HepG2 (cell line): ENCODE data around the gene HBS1L. TPM values are rescaled to one million over a fixed set of nuclear protein-coding genes. Genes with fewer than 3 reads are reported as not detected.
A peak's percentile ranks its signal among the peaks of the same experiment; 100 is the strongest.

Experiments
- ATAC-seq: fragments of 200-7000 bp; cut with Tn5 transposase; 3 replicates; pipeline ENCODE4 v1.9.1; 2020; ENCODE audit warnings: mild to moderate bottlenecking, moderate library complexity
- BruUV-seq: library from RNA; stranded (reverse); fragments of 400-500 nt; replicated peaks from 2 replicates; lab custom pipeline; 2021; lab: Mats Ljungman, UMichigan
- CTCF ChIA-PET: fragments of 300-600 bp; formaldehyde crosslinking; extraction: SDS; loops from one replicate; lab custom pipeline; 2021; ENCODE audit warnings: low total read pairs, inconsistent platforms, low intra/inter-chr PET ratio; lab: Yijun Ruan, JAX
- POLR2A ChIA-PET: fragments of 350-600 bp; sonication (Branson Sonifier 250); formaldehyde crosslinking; loops from one replicate; lab custom pipeline; 2020; ENCODE audit warnings: antibody characterized with exemption, inconsistent platforms; lab: Yijun Ruan, JAX
- DNase-seq: peaks from one replicate; pipeline ENCODE4 v3.0.0-alpha.2; 2015; ENCODE audit warnings: low spot score
- FAIRE-seq: peaks from 3 replicates; lab custom pipeline; 2011; peaks lifted over from hg19 to GRCh38; lab: Jason Lieb, UNC
- H2AFZ ChIP-seq: one replicate; pipeline ENCODE4 v1.6.1; 2011; ENCODE audit warnings: low read length, inconsistent platforms
- H3K27ac ChIP-seq: fragments of 300-600 bp; 3 replicates; pipeline ENCODE4 v1.8.0; 2011; ENCODE audit warnings: mixed run types, mild to moderate bottlenecking, mixed read lengths, low read length, inconsistent platforms; ENCODE audit not compliant: insufficient read depth; ENCODE audit errors: extremely low read length
- H3K27me3 ChIP-seq, 2 experiments: fragments of 200-600 bp in 1 of 2; 2 replicates in 1 of 2; 3 replicates in 1 of 2; pipeline versions ENCODE4 v1.6.0 to v1.8.0; 2011; ENCODE audit warnings: low read length in 2 of 2, mild to moderate bottlenecking in 2 of 2, moderate library complexity in 2 of 2, inconsistent platforms in 1 of 2; ENCODE audit not compliant: insufficient read depth in 2 of 2, control insufficient read depth in 1 of 2
- H3K36me3 ChIP-seq, 2 experiments: fragments of 200-600 bp in 1 of 2; replicated peaks in 1 of 2; 2 replicates in 1 of 2; 3 replicates in 1 of 2; pipeline versions ENCODE4 v1.5.1 to v1.8.0; 2011; ENCODE audit warnings: low read length in 2 of 2, inconsistent platforms in 1 of 2; ENCODE audit not compliant: insufficient read depth in 2 of 2, control insufficient read depth in 1 of 2
- H3K4me1 ChIP-seq: 2 replicates; pipeline ENCODE4 v1.5.1; 2012; ENCODE audit warnings: low read length, inconsistent platforms; ENCODE audit not compliant: insufficient read depth
- H3K4me2 ChIP-seq: 2 replicates; pipeline ENCODE4 v1.6.0; 2011; ENCODE audit warnings: low read depth, low read length, inconsistent platforms
- H3K4me3 ChIP-seq, 3 experiments: fragments of 200-600 bp in 1 of 3; sonication (generic), shearing (Covaris generic) in 1 of 3; replicated peaks in 1 of 3; 2 replicates each; pipeline ENCODE4 v1.5.1; 2011 to 2016; ENCODE audit warnings: low read length in 3 of 3, inconsistent platforms in 2 of 3, low read depth in 2 of 3, mild to moderate bottlenecking in 2 of 3, control low read depth in 1 of 3, mixed read lengths in 1 of 3; ENCODE audit not compliant: insufficient read depth in 1 of 3
- H3K79me2 ChIP-seq: one replicate; pipeline ENCODE4 v1.6.1; 2011; ENCODE audit warnings: low read length, inconsistent platforms; ENCODE audit not compliant: insufficient read depth
- H3K9ac ChIP-seq: 2 replicates; pipeline ENCODE4 v1.6.0; 2011; ENCODE audit warnings: mild to moderate bottlenecking, low read depth, low read length, inconsistent platforms; ENCODE audit not compliant: insufficient read depth
- H3K9me3 ChIP-seq: 2 replicates; pipeline ENCODE4 v1.5.1; 2012; ENCODE audit warnings: mild to moderate bottlenecking, low read length
- H4K20me1 ChIP-seq: 2 replicates; pipeline ENCODE4 v1.6.0; 2011; ENCODE audit warnings: inconsistent platforms, mild to moderate bottlenecking, low read length, moderate library complexity; ENCODE audit not compliant: insufficient read depth
- ESRRA ChIP-seq: sonication (generic); formaldehyde crosslinking; IDR thresholded peaks from 2 replicates; pipeline ENCODE4 v1.5.1; 2020; ENCODE audit warnings: mild to moderate bottlenecking, low read depth, missing genetic modification reagents
- GATAD2A ChIP-seq: IDR thresholded peaks from 2 replicates; pipeline ENCODE4 v1.6.1; 2016
- MED8 ChIP-seq: sonication (generic); formaldehyde crosslinking; IDR thresholded peaks from 2 replicates; pipeline ENCODE4 v1.8.1; 2023; ENCODE audit warnings: mild to moderate bottlenecking, missing genetic modification reagents; ENCODE audit not compliant: insufficient replicate concordance
- SOX6 ChIP-seq, 2 experiments: fragments of 450-650 bp in 1 of 2; sonication (generic) in 1 of 2; formaldehyde crosslinking in 1 of 2; IDR thresholded peaks; 2 replicates each; pipeline versions ENCODE4 v1.4.0 to v1.6.1; 2017 to 2020; ENCODE audit warnings: antibody characterized with exemption in 1 of 2, mild to moderate bottlenecking in 1 of 2, missing genetic modification reagents in 1 of 2
- THAP11 ChIP-seq: IDR thresholded peaks from 2 replicates; pipeline ENCODE4 v1.6.1; 2016; ENCODE audit warnings: missing biosample characterization, missing genetic modification reagents
- TSC22D2 ChIP-seq: sonication (generic); formaldehyde crosslinking; IDR thresholded peaks from 2 replicates; pipeline ENCODE4 v1.5.1; 2020; ENCODE audit warnings: missing genetic modification reagents, mild to moderate bottlenecking, borderline replicate concordance
- XBP1 ChIP-seq: sonication (generic); formaldehyde crosslinking; IDR thresholded peaks from 2 replicates; pipeline ENCODE4 v1.5.0; 2020; ENCODE audit warnings: missing genetic modification reagents
- ZMYM4 ChIP-seq: sonication (generic); formaldehyde crosslinking; IDR thresholded peaks from 2 replicates; pipeline ENCODE4 v1.8.1; 2023; ENCODE audit warnings: mild to moderate bottlenecking, missing genetic modification reagents
- WGBS: methylation state at CpG from one replicate; pipeline ENCODE4 v1.1.6; 2017; ENCODE audit warnings: low lambda C conversion rate; 5-methylcytosine and 5-hydroxymethylcytosine counted together
- in situ Hi-C: cut with HindIII; loops from 2 replicates; pipeline ENCODE4 v1.10.0; 2017; ENCODE audit warnings: low pct_unique_long_range_greater_than_20kb; ENCODE audit not compliant: extremely low pct_ligation_motif_present
- intact Hi-C: fragments of 100-400 bp; cut with micrococcal nuclease; formaldehyde crosslinking; loops from one replicate; pipeline ENCODE4 v1.10.0; 2022; ENCODE audit not compliant: unreplicated experiment
- polyA plus RNA-seq, 8 experiments: library from polyadenylated mRNA; depleted of rRNA in 3 of 8; stranded (reverse) in 7 of 8; unstranded in 1 of 8; fragments of >200 nt; fragmentation: Illumina TruSeq in 4 of 8; extraction: Trizol in 4 of 8; gene quantifications; 2 replicates each; pipeline versions ENCODE4 v1.2.1 to v1.2.3, GENCODE V29; 2011 to 2016; ENCODE audit warnings: low read depth in 4 of 8, missing spikeins in 1 of 8, mixed read lengths in 1 of 8; ENCODE audit not compliant: insufficient read depth in 1 of 8
- total RNA-seq, 5 experiments: library from RNA; depleted of rRNA; stranded (reverse); fragments of >200 nt; fragmentation: Illumina TruSeq; extraction: Trizol; gene quantifications; 2 replicates each; pipeline ENCODE4 v1.2.3, GENCODE V29; 2016; ENCODE audit warnings: low read depth in 1 of 5
- TF ChIP-seq, protein P1 (sequence below): IDR thresholded peaks from 2 replicates; pipeline ENCODE4 v1.6.1; 2018; ENCODE audit warnings: missing genetic modification reagents, mild to moderate bottlenecking, missing compliant biosample characterization
- TF ChIP-seq, protein P2 (sequence below): IDR thresholded peaks from 2 replicates; pipeline ENCODE4 v1.6.1; 2016; ENCODE audit warnings: missing genetic modification reagents, missing compliant biosample characterization

Gene HBS1L
- total and polyA plus RNA-seq, 2 of the 13 experiments (the other 11 are each of a cell fraction or from before 2014, with no cell fraction given) = 44.1 to 138 TPM

DNA sequence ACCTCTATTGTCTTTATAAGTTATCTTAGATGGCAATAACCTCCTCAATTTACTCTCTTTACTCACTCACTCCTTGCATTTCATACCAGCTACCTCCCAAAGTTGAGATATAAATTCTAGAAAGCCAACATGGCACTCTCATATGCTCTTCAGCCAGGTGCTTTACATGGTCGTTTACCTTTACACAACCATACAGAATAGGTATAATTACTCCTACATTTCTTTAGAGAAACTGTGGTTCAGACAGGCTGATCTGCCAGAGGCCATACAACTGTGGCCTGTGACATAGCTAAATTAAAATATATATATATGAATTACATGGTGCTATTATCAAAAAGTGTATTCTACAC is 45.7 kb downstream of the HBS1L start:
- no peaks in the 10 kb centered on the region for H3K79me2 ChIP-seq
- H3K4me3 ChIP-seq = no peak overlapping the region
- ChIA-PET POLR2A (interaction anchor here (1.3 kb wide), 1 partner anchor 46 kb away, joined by 3 read pairs; the partner anchor contains the start of gene HBS1L), CTCF (no interaction called here)
- H3K9ac ChIP-seq = no peak overlapping the region
- intact Hi-C loops (no loop called here), in situ Hi-C loops (no loop called here)
- 16% methylated on average over 1 of the region's 1 CpG for WGBS
- DNase-seq = no peak
- H3K27me3 ChIP-seq = no peaks in the 10 kb centered on the region
- no TSS peak for BruUV-seq
- no peaks in the 10 kb centered on the region for H4K20me1 ChIP-seq
- peaks cover 16% of the 10 kb centered on the region for H3K4me1 ChIP-seq
- no peaks in the 10 kb centered on the region; a peak in 1 of 5 replicates for H3K36me3 ChIP-seq
- H3K4me2 ChIP-seq = peak overlapping the region; percentile 10; the same call in 1 of the 2 replicates
- TF ChIP-seq XBP1 (CRISPR knock-in tag) = no peak
- TF ChIP-seq GATAD2A (CRISPR knock-in tag) = 0 out of 2 replicates have a peak, but pooled peaks have one; percentile 5
- TF ChIP-seq MED8 = no peak
- no peak for TF ChIP-seq SOX6 (IDR thresholded peaks at IDR 0.05)
- peak; percentile 56 for TF ChIP-seq SOX6 (CRISPR knock-in tag; IDR thresholded peaks at IDR 0.05)
- no peak for TF ChIP-seq TSC22D2 (CRISPR knock-in tag)
- TF ChIP-seq ESRRA (CRISPR knock-in tag) = peak; percentile 18; the same call in 1 of the 2 replicates
- TF ChIP-seq, protein P1, sequence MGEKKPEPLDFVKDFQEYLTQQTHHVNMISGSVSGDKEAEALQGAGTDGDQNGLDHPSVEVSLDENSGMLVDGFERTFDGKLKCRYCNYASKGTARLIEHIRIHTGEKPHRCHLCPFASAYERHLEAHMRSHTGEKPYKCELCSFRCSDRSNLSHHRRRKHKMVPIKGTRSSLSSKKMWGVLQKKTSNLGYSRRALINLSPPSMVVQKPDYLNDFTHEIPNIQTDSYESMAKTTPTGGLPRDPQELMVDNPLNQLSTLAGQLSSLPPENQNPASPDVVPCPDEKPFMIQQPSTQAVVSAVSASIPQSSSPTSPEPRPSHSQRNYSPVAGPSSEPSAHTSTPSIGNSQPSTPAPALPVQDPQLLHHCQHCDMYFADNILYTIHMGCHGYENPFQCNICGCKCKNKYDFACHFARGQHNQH = 0 out of 2 replicates have a peak, but pooled peaks have one; percentile 3
- TF ChIP-seq ZMYM4 (CRISPR knock-in tag) = 0 out of 2 replicates have a peak, but pooled peaks have one; percentile 3
- peak; percentile 15; the same call in 1 of the 2 replicates for TF ChIP-seq THAP11 (CRISPR knock-in tag)
- TF ChIP-seq, protein P2, sequence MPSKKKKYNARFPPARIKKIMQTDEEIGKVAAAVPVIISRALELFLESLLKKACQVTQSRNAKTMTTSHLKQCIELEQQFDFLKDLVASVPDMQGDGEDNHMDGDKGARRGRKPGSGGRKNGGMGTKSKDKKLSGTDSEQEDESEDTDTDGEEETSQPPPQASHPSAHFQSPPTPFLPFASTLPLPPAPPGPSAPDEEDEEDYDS (CRISPR knock-in tag) = 0 out of 2 replicates have a peak, but pooled peaks have one; percentile 21
- H3K9me3 ChIP-seq = no peaks in the 10 kb centered on the region
- peak overlapping the region; percentile 1 for H2AFZ ChIP-seq
- H3K27ac ChIP-seq = peak overlapping the region; percentile 26
- ATAC-seq = peak; percentile 77
- no peak for FAIRE-seq
